Neuron (in vitro differentiated cells): ENCODE measurements around the gene FABP3.

Source experiments
- H2AFZ ChIP-seq: one replicate; pipeline ENCODE4 v1.6.1; 2013; ENCODE audit warnings: low read depth, mild to moderate bottlenecking, inconsistent platforms, low read length, moderate library complexity
- H3K27me3 ChIP-seq: one replicate; pipeline ENCODE4 v1.6.1; 2013; ENCODE audit warnings: low read length; ENCODE audit not compliant: insufficient read depth
- H3K36me3 ChIP-seq: one replicate; pipeline ENCODE4 v1.6.1; 2013; ENCODE audit warnings: low read length; ENCODE audit not compliant: insufficient read depth
- H3K4me1 ChIP-seq: one replicate; pipeline ENCODE4 v1.6.1; 2013; ENCODE audit warnings: low read length; ENCODE audit not compliant: insufficient read depth
- H3K4me3 ChIP-seq: 2 replicates; pipeline ENCODE4 v1.5.1; 2013; ENCODE audit warnings: mild to moderate bottlenecking, low read length, moderate library complexity
- H3K9me3 ChIP-seq: one replicate; pipeline ENCODE4 v1.6.1; 2013; ENCODE audit warnings: low read length

The FABP3 gene

DNA sequence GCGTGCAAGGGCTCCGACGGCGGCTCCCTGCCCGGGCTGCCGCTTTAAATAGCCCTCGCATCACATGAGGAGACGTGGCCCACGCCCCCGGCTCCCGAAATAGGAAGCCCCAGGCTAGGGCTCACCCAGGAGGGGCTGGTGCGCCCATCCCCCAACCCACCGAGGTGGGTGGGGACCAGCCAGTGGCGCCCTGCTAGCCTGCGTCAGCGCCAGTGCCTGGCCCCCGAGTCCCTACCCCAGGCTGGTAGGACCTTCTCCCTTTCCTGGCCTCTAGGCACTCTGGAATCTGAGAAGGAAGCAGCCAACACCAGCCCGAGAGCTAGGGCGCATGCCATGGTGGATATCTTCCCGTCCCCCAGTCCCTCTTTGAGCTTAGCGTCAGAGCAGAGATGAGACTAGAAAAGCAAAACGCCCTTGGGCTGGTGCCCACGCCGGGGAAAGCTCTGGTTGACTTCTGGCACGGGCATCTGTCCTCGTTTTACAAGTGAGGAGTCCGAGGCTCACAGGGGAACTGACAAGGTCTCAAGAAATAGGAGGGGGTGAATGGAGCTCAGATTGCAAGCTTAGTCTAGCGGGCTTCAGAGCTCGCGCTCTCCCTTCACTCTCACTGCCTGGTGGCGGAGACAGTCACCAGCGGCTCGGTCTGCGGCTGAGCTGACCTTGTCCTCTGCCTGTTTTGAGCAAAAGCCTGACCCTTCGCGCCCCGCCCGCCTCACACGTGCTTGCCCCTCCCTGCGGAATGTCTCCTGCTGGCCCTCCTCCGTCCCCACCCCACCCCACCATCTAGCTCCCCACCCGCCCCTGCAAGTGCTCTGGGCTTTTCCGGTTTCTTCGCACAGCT, at the start of gene FABP3:
Gene FABP3, minus strand, starts transcription at position 21 of the 841 bp plus-strand sequence. CDS start 62 bp downstream, outside the sequence.
- no peaks in the 10 kb centered on the region for H3K9me3 ChIP-seq
- no peaks in the 10 kb centered on the region for H3K36me3 ChIP-seq
- H3K4me1 ChIP-seq = peaks cover 45% of the 10 kb centered on the region
- peak within 1 kb of the TSS; percentile 51 for H3K4me3 ChIP-seq
- H3K27me3 ChIP-seq = no peaks in the 10 kb centered on the region
- H2AFZ ChIP-seq = peak within 1 kb of the TSS; percentile 71

DNA sequence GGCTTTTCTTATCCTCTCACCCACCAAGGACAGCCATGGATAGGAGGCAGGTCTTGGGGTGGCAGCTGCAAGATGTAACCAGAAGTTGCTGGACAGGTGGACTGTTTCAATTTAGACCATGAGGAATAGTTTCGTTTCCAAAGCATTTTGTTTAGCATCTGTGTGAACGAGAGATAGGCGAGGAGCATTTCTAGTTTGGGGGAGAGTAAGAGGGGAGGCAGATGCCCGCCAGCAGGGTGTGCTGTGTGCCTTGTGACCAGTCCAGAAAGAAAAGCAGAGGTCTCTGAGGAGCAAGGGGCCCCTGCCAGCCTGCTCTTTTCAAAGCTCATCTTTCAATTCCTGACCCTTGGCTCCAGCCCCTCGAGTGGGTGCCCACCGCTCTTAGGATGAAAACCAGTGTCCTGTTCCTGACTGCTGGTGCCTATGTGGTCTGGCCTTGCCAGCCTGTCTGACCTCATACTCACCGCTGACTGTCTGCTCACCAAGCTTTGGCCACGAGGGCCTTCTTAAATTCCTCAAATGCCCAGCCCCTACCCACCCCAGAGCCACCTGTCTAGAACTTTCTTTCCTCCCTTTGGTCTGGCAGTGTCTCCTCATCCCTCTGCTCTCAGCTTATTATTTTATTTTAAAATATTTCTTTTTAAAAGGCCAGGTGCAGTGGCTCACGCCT, 48.6 kb upstream of the FABP3 start:
- peaks cover 3% of the 10 kb centered on the region for H3K36me3 ChIP-seq
- H2AFZ ChIP-seq = no peak overlapping the region
- H3K4me1 ChIP-seq = peaks cover 20% of the 10 kb centered on the region
- no peaks in the 10 kb centered on the region for H3K27me3 ChIP-seq
- H3K9me3 ChIP-seq = no peaks in the 10 kb centered on the region
- H3K4me3 ChIP-seq = no peak overlapping the region

DNA sequence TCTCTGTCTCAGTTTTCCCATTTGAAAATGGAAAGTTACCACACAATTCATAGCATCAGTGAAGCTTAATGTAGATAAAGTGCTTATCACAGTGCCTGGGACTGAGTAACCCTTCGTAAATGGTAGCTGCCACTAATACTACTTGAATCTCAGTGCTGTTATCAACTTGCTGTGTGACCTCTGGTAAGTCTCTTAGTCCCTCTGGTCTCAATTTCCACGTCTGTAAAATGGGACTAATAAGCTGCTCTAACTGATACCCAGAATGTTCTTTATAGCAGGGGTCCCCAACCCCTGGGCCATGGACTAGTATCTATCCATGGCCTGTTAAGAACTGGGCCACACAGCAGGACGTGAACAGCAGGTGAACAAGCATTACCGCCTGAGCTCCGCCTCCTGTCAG, 47.8 kb upstream of the FABP3 start:
- Histone ChIP-seq H3K4me3 (no peak overlapping the region), H3K36me3 (no peaks in the 10 kb centered on the region), H3K9me3 (no peaks in the 10 kb centered on the region), H3K27me3 (no peaks in the 10 kb centered on the region), H2AFZ (no peak overlapping the region), H3K4me1 (peaks cover 20% of the 10 kb centered on the region)

DNA sequence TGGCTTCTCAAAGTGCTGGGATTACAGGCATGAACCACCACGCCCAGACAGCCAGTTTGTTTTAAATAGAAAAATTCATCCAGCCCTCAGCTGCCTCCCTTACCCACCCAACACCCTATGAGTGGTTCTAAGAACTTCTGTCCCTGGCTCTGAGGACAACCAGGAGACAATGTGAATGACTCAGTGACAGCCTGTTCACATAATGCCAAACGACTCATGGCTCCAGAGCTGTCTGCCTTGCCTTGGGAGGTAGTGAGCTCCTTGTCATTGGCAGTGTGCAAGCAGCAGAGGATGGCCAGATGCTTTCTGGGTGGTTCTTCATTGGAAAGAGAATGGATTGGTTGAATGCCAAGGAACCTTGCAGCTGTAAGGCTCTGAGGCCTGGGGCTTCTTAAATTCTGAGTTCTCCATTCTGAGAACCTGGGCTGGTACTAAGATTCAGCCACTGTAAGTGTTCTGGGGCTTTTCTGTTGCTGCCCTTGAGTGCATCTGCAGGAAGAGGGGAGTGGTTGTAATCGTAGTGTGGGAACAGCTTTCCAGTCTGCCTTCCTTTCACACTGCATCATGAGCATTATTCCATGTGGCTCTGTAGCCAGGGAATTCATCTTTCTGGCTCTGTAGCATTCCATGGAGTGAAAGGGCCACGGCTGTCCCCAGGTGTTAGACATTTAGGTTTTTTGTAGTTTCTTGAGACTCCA, 45.9 kb upstream of the FABP3 start:
- Histone ChIP-seq H3K36me3 (no peaks in the 10 kb centered on the region), H2AFZ (no peak overlapping the region), H3K4me3 (no peak overlapping the region), H3K27me3 (no peaks in the 10 kb centered on the region), H3K9me3 (no peaks in the 10 kb centered on the region), H3K4me1 (peaks cover 31% of the 10 kb centered on the region)

DNA sequence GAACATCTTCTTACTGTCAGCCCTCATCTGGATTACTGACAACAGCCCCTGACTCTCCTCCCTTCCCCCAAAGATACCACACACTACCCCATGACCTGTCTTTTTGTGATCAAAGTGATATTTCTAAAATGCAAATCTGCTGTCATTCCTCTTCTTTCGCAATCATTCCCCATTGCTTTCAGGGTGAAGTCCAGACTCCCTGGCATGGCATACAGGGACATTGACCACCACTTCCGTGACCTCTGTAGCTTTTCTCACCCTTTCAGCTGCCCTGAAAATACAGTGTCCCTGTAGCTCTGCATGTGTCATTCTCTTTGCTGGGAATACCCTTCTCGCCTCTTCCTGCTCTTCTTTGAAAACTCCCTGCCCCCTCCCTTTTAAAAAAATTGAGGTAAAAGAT, 44.3 kb upstream of the FABP3 start:
- H3K36me3 ChIP-seq = no peaks in the 10 kb centered on the region
- peaks cover 31% of the 10 kb centered on the region for H3K4me1 ChIP-seq
- H3K4me3 ChIP-seq = no peak overlapping the region
- H3K9me3 ChIP-seq = no peaks in the 10 kb centered on the region
- no peaks in the 10 kb centered on the region for H3K27me3 ChIP-seq
- no peak overlapping the region for H2AFZ ChIP-seq

DNA sequence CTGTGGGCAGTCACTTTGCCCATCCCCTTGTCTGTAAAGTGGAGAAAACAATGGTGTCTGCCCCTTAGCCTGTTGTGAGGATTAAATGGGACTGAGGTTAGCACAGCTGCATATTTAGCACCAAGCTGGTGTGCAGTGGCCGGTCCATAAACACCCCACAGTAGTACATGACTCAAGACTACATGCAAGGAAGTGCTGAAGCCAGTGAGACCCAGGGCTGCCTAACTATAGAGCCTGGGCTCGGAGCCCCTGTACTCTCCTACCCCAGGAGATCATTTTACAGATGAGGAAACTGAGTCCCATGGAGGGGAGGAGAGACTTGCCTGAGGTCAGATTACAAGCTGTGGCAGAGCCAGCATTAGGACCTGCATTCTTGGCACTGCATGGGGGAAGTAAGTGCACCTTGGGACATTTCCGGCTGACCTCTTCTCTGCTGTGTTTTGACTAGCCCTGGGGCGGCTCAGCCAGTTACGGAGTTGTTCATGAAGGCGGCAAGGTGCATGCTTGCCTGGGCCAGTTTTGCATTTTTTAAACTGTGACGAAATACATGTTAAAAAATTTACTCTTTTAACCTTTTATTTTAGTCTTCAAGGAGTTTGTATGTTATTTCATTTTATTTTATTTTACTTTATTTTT, 43.3 kb upstream of the FABP3 start:
- H3K9me3 ChIP-seq = no peaks in the 10 kb centered on the region
- H3K36me3 ChIP-seq = no peaks in the 10 kb centered on the region
- no peak overlapping the region for H2AFZ ChIP-seq
- H3K4me3 ChIP-seq = no peak overlapping the region
- no peaks in the 10 kb centered on the region for H3K27me3 ChIP-seq
- H3K4me1 ChIP-seq = peaks cover 26% of the 10 kb centered on the region

DNA sequence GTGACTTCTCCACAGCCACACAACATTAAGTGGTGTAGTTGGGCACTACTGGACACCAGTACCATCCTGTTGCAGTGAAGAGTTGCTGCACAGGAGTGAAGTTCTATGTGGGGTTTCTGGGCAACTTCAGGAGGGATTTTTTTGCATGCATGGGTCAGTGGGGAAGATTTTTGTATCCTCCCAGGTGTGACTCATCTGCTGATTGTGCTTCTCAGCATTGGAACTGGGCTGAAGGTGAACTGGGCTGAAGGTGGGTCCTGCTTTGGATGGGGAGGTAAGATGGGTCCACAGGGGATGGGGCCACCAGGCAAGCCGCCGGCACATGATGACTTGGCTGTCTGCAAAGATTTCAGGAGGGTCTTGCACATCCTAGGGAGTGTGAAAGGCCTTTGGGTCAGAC, 42.8 kb upstream of the FABP3 start:
- Histone ChIP-seq H3K9me3 (no peaks in the 10 kb centered on the region), H3K4me3 (no peak overlapping the region), H3K36me3 (no peaks in the 10 kb centered on the region), H3K4me1 (peaks cover 23% of the 10 kb centered on the region), H2AFZ (no peak overlapping the region), H3K27me3 (no peaks in the 10 kb centered on the region)

DNA sequence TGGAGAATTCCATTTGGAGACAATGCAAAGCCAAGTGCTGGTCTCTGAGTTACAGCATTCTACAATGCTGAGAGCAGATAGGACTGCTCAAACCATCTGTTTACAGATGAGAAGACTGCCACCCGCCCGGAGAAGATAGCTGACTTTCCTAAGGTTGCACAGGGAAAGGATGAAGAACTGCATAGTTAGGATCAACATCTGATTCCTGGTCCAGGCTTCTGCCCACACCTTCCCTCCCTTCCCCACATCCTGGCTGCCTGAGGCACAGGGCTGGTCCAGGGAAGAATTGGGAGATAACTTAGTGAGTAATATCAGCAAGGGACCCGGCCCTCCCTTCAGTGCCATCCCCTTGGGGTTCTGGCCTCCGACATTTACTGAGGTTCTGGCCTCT, 42.1 kb upstream of the FABP3 start:
- Histone ChIP-seq H3K4me3 (peak overlapping the region; percentile 98), H3K9me3 (no peaks in the 10 kb centered on the region), H3K4me1 (peaks cover 27% of the 10 kb centered on the region), H3K36me3 (no peaks in the 10 kb centered on the region), H2AFZ (no peak overlapping the region), H3K27me3 (no peaks in the 10 kb centered on the region)

DNA sequence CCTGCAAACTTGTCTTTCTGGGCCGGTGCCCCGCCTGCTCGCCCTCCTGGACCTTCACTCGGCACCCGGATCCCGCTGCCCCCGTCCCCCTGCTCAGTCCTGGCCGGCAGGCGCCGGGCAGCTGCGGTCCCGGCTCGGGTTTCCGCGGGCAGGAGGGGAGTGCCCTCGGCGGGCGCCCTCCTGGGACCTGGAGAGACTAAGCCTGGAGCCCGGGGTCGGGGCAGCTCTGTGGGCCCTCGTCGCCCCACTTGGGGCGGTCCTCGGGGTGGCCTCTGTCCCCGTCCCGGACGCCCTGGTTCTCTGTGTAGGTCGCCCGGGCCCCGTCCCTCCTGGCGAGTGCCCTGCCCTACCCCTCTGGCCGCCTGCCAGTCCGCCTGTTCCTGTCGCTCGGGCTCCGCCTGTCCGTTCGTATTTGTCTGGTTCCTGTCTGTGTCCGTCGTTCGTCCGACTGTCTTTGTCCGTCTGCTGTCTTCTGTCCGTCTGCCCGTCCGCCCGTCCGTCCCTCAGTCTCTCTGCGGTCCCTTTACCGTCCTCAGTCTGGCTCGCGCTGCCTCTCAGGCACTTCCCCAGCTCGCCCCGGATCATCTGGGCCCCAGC, 40.6 kb upstream of the FABP3 start:
- no peaks in the 10 kb centered on the region for H3K9me3 ChIP-seq
- no peaks in the 10 kb centered on the region for H3K36me3 ChIP-seq
- peak overlapping the region; percentile 70 for H2AFZ ChIP-seq
- H3K4me1 ChIP-seq = peaks cover 32% of the 10 kb centered on the region
- peak overlapping the region; percentile 98 for H3K4me3 ChIP-seq
- H3K27me3 ChIP-seq = no peaks in the 10 kb centered on the region

DNA sequence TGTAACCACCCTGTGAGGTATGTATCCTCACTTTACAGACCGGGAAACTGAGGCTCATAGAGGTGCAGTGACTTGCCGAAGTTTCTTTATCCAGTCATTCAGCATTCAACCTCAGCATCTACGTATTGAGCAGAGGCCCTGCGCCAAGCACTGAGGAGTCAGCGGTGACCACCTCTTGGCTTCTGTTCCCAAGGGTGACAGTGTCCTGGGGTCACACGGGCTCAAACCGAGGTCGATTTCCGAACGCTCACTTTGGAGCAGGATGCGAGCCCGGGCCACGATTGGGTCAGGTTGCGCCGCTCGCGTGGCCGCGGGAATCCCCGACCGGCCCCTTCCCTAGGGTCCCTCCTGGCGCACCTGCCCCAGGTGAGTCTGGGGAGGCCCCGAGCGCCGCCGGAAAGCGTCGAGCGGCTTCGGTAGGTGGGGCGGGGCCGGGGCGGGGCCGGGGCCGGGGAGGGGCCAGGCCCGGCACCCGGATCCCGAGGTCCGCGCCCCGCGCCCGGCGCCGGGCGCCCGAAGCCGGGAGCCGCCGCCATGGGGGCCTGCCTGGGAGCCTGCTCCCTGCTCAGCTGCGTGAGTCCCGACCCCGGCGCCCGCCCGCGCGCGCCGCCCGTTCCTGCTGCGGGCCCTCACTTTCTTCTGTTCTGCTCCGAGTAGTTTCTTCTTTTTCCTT, 40.0 kb upstream of the FABP3 start, which contains the start of gene SERINC2:
Gene SERINC2, plus strand, starts transcription at position 482 of the 673 bp plus-strand sequence. Its CDS starts 53 bp downstream, at position 535.
- no peaks in the 10 kb centered on the region for H3K27me3 ChIP-seq
- H3K36me3 ChIP-seq = no peaks in the 10 kb centered on the region
- H3K4me3 ChIP-seq = peak within 1 kb of the TSS; percentile 98

DNA sequence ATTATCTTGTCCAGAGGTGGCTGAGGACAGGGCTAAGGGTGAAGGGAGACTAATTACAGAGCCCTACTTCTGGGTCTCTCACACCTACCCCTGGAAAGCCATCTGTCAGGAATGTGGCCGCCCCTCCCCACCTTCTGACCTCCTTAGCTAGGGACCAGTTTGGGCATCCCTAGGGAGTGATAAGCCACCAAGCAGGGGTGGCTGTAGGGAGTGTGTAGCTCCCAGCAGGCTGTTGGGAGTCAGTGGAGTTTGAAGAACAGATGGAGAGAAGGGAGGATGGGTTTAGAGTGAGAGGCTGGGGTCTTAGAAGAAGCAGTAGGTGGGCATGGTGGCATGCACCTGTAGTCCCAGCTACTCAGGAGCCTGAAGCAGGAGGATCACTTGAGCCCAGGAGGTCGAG, 39.3 kb upstream of the FABP3 start:
- Histone ChIP-seq H3K9me3 (no peaks in the 10 kb centered on the region), H2AFZ (no peak overlapping the region), H3K4me3 (peak overlapping the region; percentile 98), H3K27me3 (no peaks in the 10 kb centered on the region), H3K4me1 (peaks cover 28% of the 10 kb centered on the region), H3K36me3 (no peaks in the 10 kb centered on the region)

More for the DNA sequence above, 40.0 kb upstream of the FABP3 start, which contains the start of gene SERINC2:
- H2AFZ ChIP-seq = peak within 1 kb of the TSS; percentile 70
- H3K4me1 ChIP-seq = peaks cover 32% of the 10 kb centered on the region
- no peaks in the 10 kb centered on the region for H3K9me3 ChIP-seq

DNA sequence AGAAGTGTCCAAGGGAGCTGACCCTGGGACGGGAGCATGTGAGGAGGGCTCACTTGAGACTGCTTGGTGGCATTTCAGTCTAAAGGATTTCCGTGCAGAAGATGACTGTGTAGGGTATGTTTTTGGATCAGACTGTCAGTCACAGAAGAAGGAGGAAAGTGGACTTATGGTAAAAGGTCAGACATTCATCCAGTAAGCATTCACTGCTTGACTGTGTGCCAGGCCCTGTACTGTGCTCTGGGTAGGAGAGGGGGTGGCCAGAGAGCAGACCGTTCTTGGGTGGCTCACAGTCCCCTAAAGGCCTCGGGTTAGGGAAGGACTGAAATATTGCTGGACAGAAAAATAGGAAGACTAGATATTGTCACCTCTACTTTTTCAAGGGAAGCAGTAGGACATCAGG, 38.0 kb upstream of the FABP3 start:
- Histone ChIP-seq H3K36me3 (no peaks in the 10 kb centered on the region), H3K4me3 (no peak overlapping the region), H2AFZ (no peak overlapping the region), H3K27me3 (no peaks in the 10 kb centered on the region), H3K4me1 (peaks cover 24% of the 10 kb centered on the region), H3K9me3 (no peaks in the 10 kb centered on the region)
